ENCODE data around the gene CNTNAP1. TPM values are rescaled to one million over a fixed set of nuclear protein-coding genes. Genes with fewer than 3 reads are reported as not detected.
A peak's percentile ranks its signal among the peaks of the same experiment; 100 is the strongest.

CNTNAP1 gene
- total RNA-seq, 1 donor from 2014 or later, result 10.5 TPM

GRCh38 chr17:42673885-42674754 lies 8.2 kb upstream of the CNTNAP1 start:
- H3K27me3 ChIP-seq, result no peaks in the 10 kb centered on the region
- peaks cover 34 to 38% of the 10 kb centered on the region in 2 donors for H3K36me3 ChIP-seq
- H3K27ac ChIP-seq, result peak overlapping the region; percentile 86 to 94
- peak in 1 of 2 donors; percentile 77 for DNase-seq (ENCODE audit: low spot score in 2 of 2)
- TF ChIP-seq CTCF (IDR thresholded peaks at IDR 0.05), result peak; percentile 4 to 53 (median 35)
- peaks cover 17 to 32% of the 10 kb centered on the region in 2 donors for H3K4me1 ChIP-seq
- intact Hi-C loops (cut with DNase I), result no loop called here
- no peaks in the 10 kb centered on the region for H3K9me3 ChIP-seq
- H3K4me3 ChIP-seq, result peak overlapping the region; percentile 67 to 94

- TF ChIP-seq CTCF (IDR thresholded peaks at IDR 0.05), result no peak
These were observed 7.5 kb upstream of the CNTNAP1 start for GRCh38 chr17:42674755-42675347.

GRCh38 chr17:42675348-42675964 lies 6.9 kb upstream of the CNTNAP1 start:
- DNase-seq (ENCODE audit: low spot score in 2 of 2), result peak in 1 of 2 donors; percentile 64
- peaks cover 28 to 41% of the 10 kb centered on the region in 2 donors for H3K4me1 ChIP-seq
- H3K27ac ChIP-seq, result peak overlapping the region; percentile 86 to 94
- no peaks in the 10 kb centered on the region for H3K27me3 ChIP-seq
- H3K9me3 ChIP-seq, result no peaks in the 10 kb centered on the region
- peaks cover 25 to 27% of the 10 kb centered on the region in 2 donors for H3K36me3 ChIP-seq
- H3K4me3 ChIP-seq, result peak overlapping the region; percentile 67 to 94
- intact Hi-C loops (cut with DNase I), result loop anchor here (5.0 kb wide), 3 partner anchors 113 to 158 kb away; partner anchors contain the start of genes BECN1 and COASY
- no peak for TF ChIP-seq CTCF (IDR thresholded peaks at IDR 0.05)

More at GRCh38 chr17:42674755-42675347, 7.5 kb upstream of the CNTNAP1 start:
- intact Hi-C loops (cut with DNase I), result loop anchor here (5.0 kb wide), 3 partner anchors 113 to 158 kb away; partner anchors contain the start of genes BECN1 and COASY
- H3K9me3 ChIP-seq, result no peaks in the 10 kb centered on the region
- peaks cover 29 to 31% of the 10 kb centered on the region in 2 donors for H3K36me3 ChIP-seq
- H3K4me3 ChIP-seq, result peak overlapping the region; percentile 67 to 94
- DNase-seq (ENCODE audit: low spot score in 2 of 2), result no peak
- H3K27me3 ChIP-seq, result no peaks in the 10 kb centered on the region
- H3K27ac ChIP-seq, result peak overlapping the region; percentile 86 to 94
- peaks cover 22 to 35% of the 10 kb centered on the region in 2 donors for H3K4me1 ChIP-seq

GRCh38 chr17:42675965-42676423 lies 6.3 kb upstream of the CNTNAP1 start:
- DNase-seq (ENCODE audit: low spot score in 2 of 2), result peak in 1 of 2 donors; percentile 78
- peak overlapping the region; percentile 67 to 94 for H3K4me3 ChIP-seq
- peak overlapping the region; percentile 86 to 94 for H3K27ac ChIP-seq
- peaks cover 20 to 22% of the 10 kb centered on the region in 2 donors for H3K36me3 ChIP-seq
- no peak for TF ChIP-seq CTCF (IDR thresholded peaks at IDR 0.05)
- intact Hi-C loops (cut with DNase I), result loop anchor here (2.0 to 5.0 kb wide), 4 partner anchors 114 to 253 kb away; partner anchors contain the start of genes BECN1, CAVIN1 and COASY
- H3K27me3 ChIP-seq, result no peaks in the 10 kb centered on the region
- H3K9me3 ChIP-seq, result no peaks in the 10 kb centered on the region
- H3K4me1 ChIP-seq, result peaks cover 29 to 45% of the 10 kb centered on the region in 2 donors

- peak within 1 kb of the TSS; percentile 94 to 95 for H3K27ac ChIP-seq
- H3K36me3 ChIP-seq, result peaks cover 15 to 16% of the 10 kb centered on the region in 2 donors
- intact Hi-C loops (cut with DNase I), result loop anchor here (1.0 to 5.0 kb wide), 5 partner anchors 17 to 254 kb away; partner anchors contain the start of genes BECN1, CAVIN1, COASY and TUBG2
- H3K9me3 ChIP-seq, result no peaks in the 10 kb centered on the region
- peak in 2 of 3 experiments; percentile 19 to 30 for TF ChIP-seq CTCF (IDR thresholded peaks at IDR 0.05)
- H3K4me3 ChIP-seq, result peak within 1 kb of the TSS; percentile 77 to 94
- peak in 1 of 2 donors; percentile 69 for DNase-seq (ENCODE audit: low spot score in 2 of 2)
- H3K4me1 ChIP-seq, result peaks cover 34 to 47% of the 10 kb centered on the region in 2 donors
- H3K27me3 ChIP-seq, result no peaks in the 10 kb centered on the region
These were observed 5.8 kb upstream of the CNTNAP1 start, which contains the start of gene PLEKHH3 for GRCh38 chr17:42676424-42677011. PLEKHH3 (minus strand) TSS chr17:42676994; CDS start chr17:42676563, 431 bp downstream.
